B cell (primary cell): ENCODE measurements around the gene KSR2. TPM values are rescaled to one million over a fixed set of nuclear protein-coding genes. Genes with fewer than 3 reads are reported as not detected.

Source experiments
- ATAC-seq: fragments of 200-7000 bp; cut with Tn5 transposase; one replicate; pipeline ENCODE4 v1.10.0; 2021; ENCODE audit warnings: low read depth, mild to moderate bottlenecking, moderate number of reproducible peaks, moderate library complexity
- CTCF ChIA-PET: fragments of 350-600 bp; sonication (Branson Sonifier 250); formaldehyde crosslinking; loops from one replicate; lab custom pipeline; 2021; ENCODE audit warnings: antibody characterized with exemption, inconsistent platforms; lab: Charles Lee
- POLR2A ChIA-PET: fragments of 350-600 bp; sonication (Branson Sonifier 250); formaldehyde crosslinking; loops from one replicate; lab custom pipeline; 2021; ENCODE audit warnings: antibody characterized with exemption; lab: Charles Lee
- DNase-seq: peaks from one replicate; pipeline ENCODE4 v3.0.0; 2013
- H2AFZ ChIP-seq: 2 replicates; pipeline ENCODE4 v1.6.1; 2012; ENCODE audit warnings: mild to moderate bottlenecking, low read depth, low read length; ENCODE audit not compliant: insufficient read depth, poor library complexity, severe bottlenecking
- H3K27ac ChIP-seq, 2 donors: 1 replicate in 1 of 2; 2 replicates in 1 of 2; pipeline ENCODE4 v1.5.1; 2012 to 2013; ENCODE audit warnings: low read length in 2 of 2, mild to moderate bottlenecking in 2 of 2, moderate library complexity in 1 of 2
- H3K27me3 ChIP-seq, 4 experiments: fragments of 200-600 bp in 1 of 4; sonication (generic) in 1 of 4; replicated peaks in 1 of 4; 1 replicate in 2 of 4; 2 replicates in 2 of 4; pipeline versions ENCODE4 v1.6.1 to v1.7.0; 2013 to 2016; ENCODE audit warnings: low read length in 3 of 4, mild to moderate bottlenecking in 2 of 4, mixed read lengths in 1 of 4, moderate library complexity in 1 of 4; ENCODE audit not compliant: insufficient read depth in 4 of 4, control insufficient read depth in 3 of 4; ENCODE audit errors: control extremely low read depth in 1 of 4
- H3K36me3 ChIP-seq, 2 experiments: replicated peaks in 1 of 2; 1 replicate in 1 of 2; 2 replicates in 1 of 2; pipeline versions ENCODE4 v1.6.1 to v1.7.1; 2013; ENCODE audit warnings: low read length in 1 of 2; ENCODE audit not compliant: insufficient read depth in 2 of 2, control insufficient read depth in 1 of 2; ENCODE audit errors: control extremely low read depth in 1 of 2, extremely low read depth in 1 of 2
- H3K4me1 ChIP-seq, 2 donors: fragments of 200-600 bp in 1 of 2; sonication (generic) in 1 of 2; 1 replicate in 1 of 2; 2 replicates in 1 of 2; pipeline versions ENCODE4 v1.5.1 to v1.6.1; 2013 to 2017; ENCODE audit warnings: low read length in 2 of 2; ENCODE audit not compliant: control insufficient read depth in 2 of 2, insufficient read depth in 2 of 2
- H3K4me2 ChIP-seq: replicated peaks from 2 replicates; pipeline ENCODE3; 2012; ENCODE audit warnings: mild to moderate bottlenecking, low read depth, low read length; ENCODE audit not compliant: poor library complexity, severe bottlenecking
- H3K4me3 ChIP-seq, 5 experiments: fragments of 200-600 bp in 1 of 5; sonication (generic) in 1 of 5; 1 replicate in 3 of 5; 2 replicates in 2 of 5; pipeline versions ENCODE4 v1.5.1 to v1.7.0; 2011 to 2016; ENCODE audit warnings: low read length in 4 of 5, mild to moderate bottlenecking in 4 of 5, low read depth in 2 of 5, control low read depth in 1 of 5, moderate library complexity in 1 of 5; ENCODE audit not compliant: insufficient read depth in 1 of 5; ENCODE audit errors: control extremely low read depth in 1 of 5, extremely low read depth in 1 of 5
- H3K79me2 ChIP-seq: fragments of 200-600 bp; sonication (generic); one replicate; pipeline ENCODE4 v1.6.0; 2016; ENCODE audit warnings: low read length; ENCODE audit not compliant: control insufficient read depth, insufficient read depth
- H3K9ac ChIP-seq: fragments of 200-600 bp; sonication (generic); 2 replicates; pipeline ENCODE4 v1.6.1; 2017; ENCODE audit warnings: mild to moderate bottlenecking, low read length, moderate library complexity
- H3K9me3 ChIP-seq, 3 donors: one replicate each; pipeline versions ENCODE4 v1.6.1 to v1.7.1; 2013; ENCODE audit warnings: low read length in 2 of 3; ENCODE audit not compliant: control insufficient read depth in 2 of 3, insufficient read depth in 1 of 3; ENCODE audit errors: control extremely low read depth in 1 of 3
- H4K20me1 ChIP-seq: 2 replicates; pipeline ENCODE4 v1.6.0; 2012; ENCODE audit warnings: mild to moderate bottlenecking, low read length; ENCODE audit not compliant: insufficient read depth, control insufficient read depth, poor library complexity, severe bottlenecking
- H3K27ac Mint-ChIP-seq: one replicate; pipeline ENCODE4 v1.8.0; 2021; ENCODE audit warnings: mixed read lengths
- H3K27me3 Mint-ChIP-seq: one replicate; pipeline ENCODE4 v1.8.0; 2021; ENCODE audit warnings: mixed read lengths
- H3K4me1 Mint-ChIP-seq: one replicate; pipeline ENCODE4 v1.8.0; 2021; ENCODE audit warnings: mixed read lengths
- H3K4me3 Mint-ChIP-seq: one replicate; pipeline ENCODE4 v1.8.0; 2021; ENCODE audit warnings: mixed read lengths
- H3K9me3 Mint-ChIP-seq: one replicate; pipeline ENCODE4 v1.8.0; 2022; ENCODE audit warnings: mixed read lengths; ENCODE audit not compliant: insufficient read depth
- EZH2 ChIP-seq: IDR thresholded peaks from 2 replicates; pipeline ENCODE4 v1.6.1; 2012; ENCODE audit warnings: borderline replicate concordance, low read depth, mild to moderate bottlenecking, moderate library complexity, low read length; ENCODE audit not compliant: insufficient read depth, poor library complexity, severe bottlenecking
- WGBS: methylation state at CpG from one replicate; pipeline ENCODE4 v1.1.5; 2013; ENCODE audit warnings: missing lambda C conversion rate; ENCODE audit not compliant: insufficient coverage; 5-methylcytosine and 5-hydroxymethylcytosine counted together
- intact Hi-C: fragments of 100-400 bp; cut with micrococcal nuclease; formaldehyde crosslinking; loops from one replicate; pipeline ENCODE4 v1.10.0; 2022
- polyA plus RNA-seq: library from polyadenylated mRNA; depleted of rRNA; stranded (reverse); fragments of >200 nt; gene quantifications from 2 replicates; pipeline ENCODE4 v1.2.3, GENCODE V29; 2012
- total RNA-seq, 2 donors: library from RNA; stranded (reverse); fragments of 120-200 nt in 1 of 2; gene quantifications; 1 replicate in 1 of 2; 2 replicates in 1 of 2; pipeline versions ENCODE4 v1.2.3 to v1.2.4, GENCODE V29; 2013 to 2022
- TF ChIP-seq, protein P1 (sequence below): fragments of 200-600 bp; IDR thresholded peaks from one replicate; pipeline ENCODE4 v1.8.0; 2022; ENCODE audit warnings: antibody characterized with exemption, mild to moderate bottlenecking

KSR2 gene
- total and polyA plus RNA-seq, 2 donors (not counting 1 experiment from before 2014, with no cell fraction given) = not detected

GRCh38 chr12:117427211-117427610 is 541.6 kb downstream of the KSR2 start:
- Histone ChIP-seq H3K4me1 (no peaks in the 10 kb centered on the region), H2AFZ (no peak overlapping the region), H3K27me3 (peaks cover 0 to 1% (median 0%) of the 10 kb centered on the region in 4 experiments), H3K4me3 (no peak overlapping the region), H3K9me3 (peaks cover 0 to 4% (median 0%) of the 10 kb centered on the region in 3 donors), H4K20me1 (no peaks in the 10 kb centered on the region), H3K27ac (no peak overlapping the region), H3K9ac (no peak overlapping the region), H3K79me2 (no peaks in the 10 kb centered on the region), H3K4me2 (no peak overlapping the region), H3K36me3 (no peaks in the 10 kb centered on the region)
- ChIA-PET CTCF (interaction anchor here (1.2 kb wide), 1 partner anchor 10 kb away, joined by 3 read pairs; no protein-coding TSS in a partner anchor), POLR2A (no interaction called here)
- Mint-ChIP-seq H3K27ac (no peak overlapping the region), H3K4me1 (no peaks in the 10 kb centered on the region), H3K9me3 (peaks cover 5% of the 10 kb centered on the region), H3K27me3 (peaks cover 5% of the 10 kb centered on the region), H3K4me3 (no peak overlapping the region)
- no peak for TF ChIP-seq EZH2
- TF ChIP-seq, protein P1, sequence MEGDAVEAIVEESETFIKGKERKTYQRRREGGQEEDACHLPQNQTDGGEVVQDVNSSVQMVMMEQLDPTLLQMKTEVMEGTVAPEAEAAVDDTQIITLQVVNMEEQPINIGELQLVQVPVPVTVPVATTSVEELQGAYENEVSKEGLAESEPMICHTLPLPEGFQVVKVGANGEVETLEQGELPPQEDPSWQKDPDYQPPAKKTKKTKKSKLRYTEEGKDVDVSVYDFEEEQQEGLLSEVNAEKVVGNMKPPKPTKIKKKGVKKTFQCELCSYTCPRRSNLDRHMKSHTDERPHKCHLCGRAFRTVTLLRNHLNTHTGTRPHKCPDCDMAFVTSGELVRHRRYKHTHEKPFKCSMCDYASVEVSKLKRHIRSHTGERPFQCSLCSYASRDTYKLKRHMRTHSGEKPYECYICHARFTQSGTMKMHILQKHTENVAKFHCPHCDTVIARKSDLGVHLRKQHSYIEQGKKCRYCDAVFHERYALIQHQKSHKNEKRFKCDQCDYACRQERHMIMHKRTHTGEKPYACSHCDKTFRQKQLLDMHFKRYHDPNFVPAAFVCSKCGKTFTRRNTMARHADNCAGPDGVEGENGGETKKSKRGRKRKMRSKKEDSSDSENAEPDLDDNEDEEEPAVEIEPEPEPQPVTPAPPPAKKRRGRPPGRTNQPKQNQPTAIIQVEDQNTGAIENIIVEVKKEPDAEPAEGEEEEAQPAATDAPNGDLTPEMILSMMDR = no peak
- no peak for ATAC-seq
- intact Hi-C loops = no loop called here
- DNase-seq = no peak
- 100% methylated on average over 1 of the region's 3 CpGs for WGBS

DNA sequence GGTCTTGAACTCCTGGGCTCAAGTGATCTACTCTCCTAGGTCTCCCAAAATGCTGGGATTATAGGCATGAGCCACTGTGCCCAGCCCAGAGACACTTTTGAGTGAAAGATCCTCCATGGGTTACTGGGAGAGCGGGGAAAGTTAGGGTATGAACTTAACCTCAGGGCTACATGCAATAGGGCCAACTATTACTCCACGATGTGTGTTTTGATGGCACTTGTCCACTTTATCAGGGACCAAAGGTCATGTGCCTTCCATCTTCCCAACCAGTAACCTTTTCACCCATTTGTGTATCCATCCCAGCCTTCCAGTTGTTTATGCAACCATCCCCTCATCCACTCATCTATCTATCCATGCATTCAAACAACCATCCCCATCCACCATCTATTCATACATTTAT is 546.8 kb downstream of the KSR2 start:
- H3K4me1 Mint-ChIP-seq = no peaks in the 10 kb centered on the region
- no peak overlapping the region for H3K27ac Mint-ChIP-seq
- H3K27me3 ChIP-seq = peaks cover 0 to 3% (median 0%) of the 10 kb centered on the region in 4 experiments
- intact Hi-C loops = no loop called here
- no peak overlapping the region for H3K4me3 ChIP-seq
- no peaks in the 10 kb centered on the region for H3K4me1 ChIP-seq
- 93% methylated on average over 2 of the region's 2 CpGs for WGBS
- no peak for TF ChIP-seq EZH2
- TF ChIP-seq, protein P1 = no peak
- no peaks in the 10 kb centered on the region for H4K20me1 ChIP-seq
- ATAC-seq = no peak
- ChIA-PET CTCF (no interaction called here), POLR2A (no interaction called here)
- no peaks in the 10 kb centered on the region for H3K36me3 ChIP-seq
- H3K4me2 ChIP-seq = no peak overlapping the region
- DNase-seq = no peak
- no peak overlapping the region for H2AFZ ChIP-seq
- peaks cover 8% of the 10 kb centered on the region for H3K27me3 Mint-ChIP-seq
- no peak overlapping the region for H3K9ac ChIP-seq
- peaks cover 0 to 4% (median 0%) of the 10 kb centered on the region in 3 donors for H3K9me3 ChIP-seq
- H3K79me2 ChIP-seq = no peaks in the 10 kb centered on the region
- H3K4me3 Mint-ChIP-seq = no peak overlapping the region
- H3K27ac ChIP-seq = no peak overlapping the region
- peaks cover 6% of the 10 kb centered on the region for H3K9me3 Mint-ChIP-seq
